ENCODE data around the gene HSF2.

Gene HSF2, protein sequence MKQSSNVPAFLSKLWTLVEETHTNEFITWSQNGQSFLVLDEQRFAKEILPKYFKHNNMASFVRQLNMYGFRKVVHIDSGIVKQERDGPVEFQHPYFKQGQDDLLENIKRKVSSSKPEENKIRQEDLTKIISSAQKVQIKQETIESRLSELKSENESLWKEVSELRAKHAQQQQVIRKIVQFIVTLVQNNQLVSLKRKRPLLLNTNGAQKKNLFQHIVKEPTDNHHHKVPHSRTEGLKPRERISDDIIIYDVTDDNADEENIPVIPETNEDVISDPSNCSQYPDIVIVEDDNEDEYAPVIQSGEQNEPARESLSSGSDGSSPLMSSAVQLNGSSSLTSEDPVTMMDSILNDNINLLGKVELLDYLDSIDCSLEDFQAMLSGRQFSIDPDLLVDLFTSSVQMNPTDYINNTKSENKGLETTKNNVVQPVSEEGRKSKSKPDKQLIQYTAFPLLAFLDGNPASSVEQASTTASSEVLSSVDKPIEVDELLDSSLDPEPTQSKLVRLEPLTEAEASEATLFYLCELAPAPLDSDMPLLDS

GRCh38 chr6:122399348-122400120 is at the start of gene HSF2:
HSF2 (plus strand) TSS chr6:122399652; CDS start chr6:122399738, 86 bp downstream.
- DNase-seq (ENCODE audit: low read depth, low spot score), result peak; percentile 87

DNA sequence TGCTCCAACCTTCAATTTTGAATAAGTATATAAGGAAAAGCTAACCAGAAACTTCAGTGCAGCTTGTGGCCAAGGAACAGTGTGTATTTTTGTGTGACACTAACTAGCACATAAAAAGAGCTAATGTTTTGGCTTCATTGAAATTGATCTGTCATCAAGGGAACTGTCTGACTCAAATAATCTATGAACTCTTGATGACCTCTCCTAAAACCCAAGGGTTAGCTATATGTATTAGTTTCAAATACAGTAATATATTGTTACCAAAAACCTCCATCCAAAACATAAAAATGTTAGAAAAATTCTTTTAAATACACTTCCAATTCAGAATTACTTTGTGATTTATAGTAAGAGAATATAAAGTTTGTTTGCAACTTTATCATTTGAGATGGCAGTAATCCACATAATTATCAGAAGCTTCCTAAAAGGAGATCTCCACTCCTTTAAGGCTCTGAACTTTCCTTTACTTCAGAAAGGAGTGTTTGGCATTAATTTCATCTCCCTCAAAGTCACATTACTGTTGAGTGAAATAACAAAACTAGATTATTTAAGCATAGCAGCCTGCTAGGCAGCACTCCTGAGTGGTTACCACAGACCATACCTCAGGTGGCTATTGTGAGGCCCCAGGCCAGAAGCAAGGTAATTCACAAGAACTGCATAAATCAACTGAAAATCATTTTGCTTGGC is 46.3 kb upstream of the HSF2 start:
- no peak for DNase-seq (ENCODE audit: low read depth, low spot score)

- DNase-seq (ENCODE audit: low read depth, low spot score), result no peak
Measured at GRCh38 chr6:122360809-122361208, 38.6 kb upstream of the HSF2 start.

GRCh38 chr6:122361314-122361979 is 38.0 kb upstream of the HSF2 start:
- no peak for DNase-seq (ENCODE audit: low read depth, low spot score)

GRCh38 chr6:122363769-122364483 is 35.5 kb upstream of the HSF2 start:
- no peak for DNase-seq (ENCODE audit: low read depth, low spot score)

DNA sequence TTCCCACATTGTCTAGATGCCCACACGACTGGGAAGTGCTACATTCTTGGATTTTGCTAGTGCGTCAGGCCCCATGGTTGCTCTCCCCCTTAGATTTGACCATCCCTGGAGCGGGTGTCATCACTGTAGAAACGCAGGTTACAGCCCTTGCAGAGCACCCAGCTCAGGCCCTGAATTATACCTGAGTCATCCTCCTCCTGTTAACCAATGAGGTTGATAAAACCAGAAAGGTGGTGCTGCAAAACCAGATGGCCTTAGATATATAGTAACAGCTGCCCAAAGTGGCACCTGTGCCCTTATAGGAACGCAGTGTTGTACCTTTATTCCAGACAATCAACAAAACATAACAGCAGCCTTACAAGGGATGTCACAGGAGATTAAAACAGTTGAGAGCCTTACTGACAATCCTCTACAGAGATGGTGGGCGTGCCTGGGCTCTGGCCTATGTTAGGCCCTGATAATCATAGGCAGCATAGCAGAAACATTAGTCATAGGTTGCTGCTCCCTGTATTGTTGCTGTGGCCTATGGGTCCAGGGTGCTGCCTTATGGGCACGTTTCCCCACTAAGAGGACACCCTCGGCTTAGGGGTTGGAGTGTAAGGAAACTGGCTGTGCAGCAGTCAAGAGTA is 33.6 kb upstream of the HSF2 start:
- no peak for DNase-seq (ENCODE audit: low read depth, low spot score)

GRCh38 chr6:122367171-122367570 is 32.3 kb upstream of the HSF2 start:
- DNase-seq (ENCODE audit: low read depth, low spot score), result no peak

- DNase-seq (ENCODE audit: low read depth, low spot score), result no peak
Measured at GRCh38 chr6:122369536-122369935, 29.9 kb upstream of the HSF2 start.

DNA sequence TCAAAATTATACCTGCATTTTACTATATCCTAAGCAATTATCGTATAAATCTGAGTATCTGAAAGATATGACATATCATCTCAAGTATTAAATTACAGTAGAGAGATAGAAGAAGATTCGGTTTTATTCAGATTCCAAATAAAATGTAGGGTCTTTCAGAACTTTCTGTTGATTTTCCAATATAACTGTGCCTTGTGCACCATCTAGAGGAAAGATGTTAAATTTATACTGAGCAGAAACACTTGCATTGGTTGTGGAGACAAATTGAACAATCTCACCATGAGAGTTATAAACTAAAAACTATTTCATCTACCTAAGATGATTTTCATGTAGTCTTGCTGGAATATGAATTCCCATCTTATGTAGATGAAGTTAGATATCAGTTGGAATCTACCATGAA is 26.8 kb upstream of the HSF2 start:
- no peak for DNase-seq (ENCODE audit: low read depth, low spot score)

DNA sequence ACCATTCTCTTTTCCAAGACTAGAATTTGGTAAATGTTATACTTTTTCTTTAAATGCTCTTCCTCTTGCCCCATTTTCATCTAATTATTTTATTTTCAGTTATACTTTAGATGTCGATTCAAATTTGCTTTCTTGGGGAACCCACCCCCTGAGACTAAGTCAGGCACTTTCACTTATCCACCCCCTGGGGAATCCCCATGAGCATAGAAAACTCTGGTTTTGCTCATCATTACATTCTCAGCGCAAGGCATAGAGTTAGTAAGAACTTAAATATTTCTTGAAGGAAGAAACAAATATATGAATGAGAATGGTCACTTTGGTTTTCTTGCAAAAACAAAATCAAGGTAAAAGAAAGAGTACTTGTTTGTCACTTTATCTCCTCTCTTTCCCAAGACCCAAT is 25.1 kb upstream of the HSF2 start:
- DNase-seq (ENCODE audit: low read depth, low spot score), result no peak

DNA sequence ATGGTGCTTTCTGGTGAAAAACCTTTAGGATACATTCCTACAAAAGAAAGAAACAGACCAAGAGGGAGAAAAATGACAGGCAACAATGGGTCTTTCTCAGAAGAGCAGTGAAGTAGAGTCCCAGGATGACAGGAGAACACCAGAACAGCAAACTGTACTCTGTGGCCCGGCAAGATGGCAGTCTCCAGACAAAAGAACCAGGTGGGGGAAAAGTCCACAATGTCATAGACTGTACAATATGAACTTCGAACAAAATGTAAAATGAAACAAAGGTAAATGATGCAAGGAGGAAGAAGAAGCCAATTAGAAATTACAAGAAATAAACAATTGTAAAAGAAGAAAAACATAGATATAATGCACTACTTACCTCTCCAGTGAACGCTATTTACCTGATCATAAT is 23.2 kb upstream of the HSF2 start:
- DNase-seq (ENCODE audit: low read depth, low spot score), result no peak

DNA sequence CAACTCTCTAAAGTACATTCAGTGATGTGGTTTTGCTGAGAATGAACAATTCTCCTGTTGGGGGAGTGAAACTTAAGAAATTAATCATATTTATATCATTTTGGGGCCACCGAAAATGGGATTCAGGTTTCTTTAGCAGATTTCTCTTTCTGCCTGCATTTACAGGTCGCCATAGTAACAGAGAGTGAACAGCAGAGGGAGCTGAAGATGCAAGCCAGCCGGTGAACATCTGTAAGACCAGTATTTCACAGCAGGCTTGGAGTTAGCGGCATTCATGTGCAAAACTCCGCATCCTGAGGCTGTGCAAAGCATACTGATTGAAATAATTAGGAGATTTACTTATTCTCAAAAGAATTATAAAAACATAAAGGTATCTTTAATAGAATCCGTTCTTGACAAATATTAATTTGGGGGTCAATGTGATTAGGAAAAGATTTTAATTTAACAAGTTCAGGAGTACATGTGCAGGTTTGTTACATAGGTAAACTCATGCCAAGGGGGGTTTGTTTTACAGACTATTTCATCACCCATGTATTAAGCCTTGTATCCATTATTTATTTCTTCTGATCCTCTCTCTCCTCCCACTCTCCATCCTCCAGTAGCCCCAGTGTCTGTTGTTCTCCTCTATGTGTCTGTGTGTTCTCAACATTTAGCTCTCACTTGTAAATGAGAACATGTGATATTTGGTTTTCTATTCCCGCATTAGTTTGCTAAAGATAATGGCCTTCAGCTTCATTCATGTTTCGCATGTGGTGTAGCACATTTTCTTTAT is 17.8 kb upstream of the HSF2 start:
- DNase-seq (ENCODE audit: low read depth, low spot score), result peak; percentile 33

DNA sequence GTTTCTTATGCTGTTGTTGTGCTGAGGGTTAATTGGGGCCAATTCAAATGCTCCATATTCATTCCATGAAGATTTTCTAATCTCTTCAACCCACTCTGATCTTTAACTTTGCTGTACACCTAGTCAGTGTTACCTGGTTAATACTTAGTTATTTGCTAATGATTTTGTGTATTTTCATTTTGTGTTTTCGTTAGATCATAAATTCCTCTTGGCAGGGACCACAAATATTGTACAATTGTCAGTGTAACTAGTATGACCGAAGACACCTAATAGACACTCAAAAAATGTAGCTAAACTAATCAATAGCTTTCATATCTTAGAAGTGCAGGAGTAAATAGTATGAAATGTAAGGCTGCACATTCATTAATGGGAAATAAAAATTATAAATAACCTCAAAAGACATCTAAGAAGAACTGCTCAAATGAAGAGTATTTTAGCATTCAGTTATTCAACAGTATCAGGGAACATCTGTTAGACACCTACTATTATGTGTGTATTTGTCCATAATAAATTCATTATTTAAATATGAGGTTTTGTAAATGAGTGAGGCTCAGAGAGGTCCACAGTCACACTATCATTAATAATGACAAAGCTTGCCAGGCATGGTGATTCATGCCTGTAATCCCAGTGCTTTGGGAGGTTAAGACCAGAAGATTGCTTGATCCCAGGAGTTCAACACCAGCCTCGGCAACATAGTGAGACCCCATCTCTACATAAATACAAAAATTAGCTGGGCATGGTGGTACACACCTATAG is 13.4 kb upstream of the HSF2 start:
- no peak for DNase-seq (ENCODE audit: low read depth, low spot score)

- DNase-seq (ENCODE audit: low read depth, low spot score), result no peak
Measured at GRCh38 chr6:122388945-122389344, 10.5 kb upstream of the HSF2 start.

DNA sequence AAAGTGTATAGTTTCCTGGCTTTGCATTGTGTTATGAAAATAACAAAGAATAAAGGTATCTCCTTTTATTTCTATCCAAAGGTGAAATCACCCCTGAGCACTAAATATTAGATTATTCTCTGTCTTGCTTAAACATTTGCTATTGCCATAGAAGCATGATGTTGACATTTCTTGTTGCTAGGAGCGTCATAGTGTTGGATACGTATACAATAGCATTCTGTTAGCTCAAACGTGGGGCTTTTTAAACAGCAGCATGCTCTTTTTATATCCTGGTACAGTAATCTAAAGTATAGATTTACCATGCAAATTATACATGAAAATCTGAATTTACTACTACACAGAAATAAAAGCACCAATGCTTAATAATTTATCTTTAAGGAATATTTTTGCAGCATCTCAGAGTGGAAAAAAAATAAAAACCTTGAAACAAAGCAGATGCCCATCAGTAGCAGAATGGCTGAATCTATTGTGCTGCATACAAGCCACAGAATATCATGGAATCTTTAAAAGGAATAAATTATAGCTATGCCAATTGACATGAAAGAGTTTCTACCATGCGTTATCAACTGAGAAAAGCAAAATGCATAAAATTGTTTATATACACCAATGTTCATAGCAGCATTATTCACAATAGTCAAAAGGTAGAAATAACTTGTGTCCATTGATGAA is 9.6 kb upstream of the HSF2 start:
- DNase-seq (ENCODE audit: low read depth, low spot score), result no peak

GRCh38 chr6:122392564-122393350 is 6.7 kb upstream of the HSF2 start:
- no peak for DNase-seq (ENCODE audit: low read depth, low spot score)

GRCh38 chr6:122393351-122393896 is 6.0 kb upstream of the HSF2 start:
- no peak for DNase-seq (ENCODE audit: low read depth, low spot score)

All from activated CD4-positive, CD25-positive, alpha-beta regulatory T cell treated with anti-CD3 and anti-CD28 coated beads, Interleukin-2, amount 50 U/mL, for 16 hours (primary cell).